ENCODE data around the gene TSPAN4. TPM values are rescaled to one million over a fixed set of nuclear protein-coding genes. Genes with fewer than 3 reads are reported as not detected.

TSPAN4 gene
- total and polyA plus RNA-seq, 3 experiments from 2014 or later: 4.4 to 9.4 (median 8.8) TPM

- Mint-ChIP-seq H3K27me3 (no peaks in the 10 kb centered on the region), H3K9me3 (no peaks in the 10 kb centered on the region), H3K27ac (peak overlapping the region in 1 of 8 donors; percentile 86), H3K4me3 (no peak overlapping the region), H3K36me3 (peaks cover 4 to 61% (median 5%) of the 10 kb centered on the region in 3 donors), H3K4me1 (peaks cover 0 to 5% (median 5%) of the 10 kb centered on the region in 3 donors)
- no peaks in the 10 kb centered on the region for H3K27me3 ChIP-seq (ENCODE audit: insufficient read depth, low read length, poor library complexity, severe bottlenecking)
- no peak overlapping the region for H3K27ac ChIP-seq (ENCODE audit: low read depth, low read length)
- DNase-seq: no peak
- CTCF ChIA-PET: no interaction called here
- no peaks in the 10 kb centered on the region for H3K4me1 ChIP-seq (ENCODE audit: insufficient read depth, low read length)
- no peaks in the 10 kb centered on the region for H3K9me3 ChIP-seq (ENCODE audit: low read length)
- no peak overlapping the region for H3K4me3 ChIP-seq (ENCODE audit: low read length)
- peaks cover 27% of the 10 kb centered on the region for H3K36me3 ChIP-seq (ENCODE audit: insufficient read depth, low read length)
- POLR2A ChIA-PET: no interaction called here
Observed at GRCh38 chr11:899724-900123, 57.1 kb downstream of the TSPAN4 start.

- Histone ChIP-seq H3K27ac (ENCODE audit: low read depth, low read length) (no peak overlapping the region), H3K36me3 (ENCODE audit: insufficient read depth, low read length) (peaks cover 27% of the 10 kb centered on the region), H3K27me3 (ENCODE audit: insufficient read depth, low read length, poor library complexity, severe bottlenecking) (no peaks in the 10 kb centered on the region), H3K4me1 (ENCODE audit: insufficient read depth, low read length) (no peaks in the 10 kb centered on the region), H3K4me3 (ENCODE audit: low read length) (no peak overlapping the region), H3K9me3 (ENCODE audit: low read length) (no peaks in the 10 kb centered on the region)
- no peak overlapping the region for H3K27ac Mint-ChIP-seq
- H3K4me1 Mint-ChIP-seq: peaks cover under 1 to 5% (median 5%) of the 10 kb centered on the region in 3 donors
- no peak overlapping the region for H3K4me3 Mint-ChIP-seq
- H3K9me3 Mint-ChIP-seq: no peaks in the 10 kb centered on the region
- ChIA-PET CTCF (no interaction called here), POLR2A (no interaction called here)
- DNase-seq: no peak
- peaks cover 4 to 63% (median 5%) of the 10 kb centered on the region in 3 donors for H3K36me3 Mint-ChIP-seq
- no peaks in the 10 kb centered on the region for H3K27me3 Mint-ChIP-seq
Observed at GRCh38 chr11:900545-900944, 57.9 kb downstream of the TSPAN4 start.

GRCh38 chr11:901452-902061 is 58.9 kb downstream of the TSPAN4 start:
- Mint-ChIP-seq H3K4me1 (peaks cover 3 to 6% (median 5%) of the 10 kb centered on the region in 3 donors), H3K27ac (peak overlapping the region in 2 of 8 donors; percentile 0 to 80), H3K4me3 (no peak overlapping the region), H3K36me3 (peaks cover 4 to 68% (median 5%) of the 10 kb centered on the region in 3 donors), H3K27me3 (no peaks in the 10 kb centered on the region), H3K9me3 (no peaks in the 10 kb centered on the region)
- H3K4me1 ChIP-seq (ENCODE audit: insufficient read depth, low read length): no peaks in the 10 kb centered on the region
- ChIA-PET POLR2A (no interaction called here), CTCF (no interaction called here)
- no peak overlapping the region for H3K4me3 ChIP-seq (ENCODE audit: low read length)
- no peak for DNase-seq
- peaks cover 27% of the 10 kb centered on the region for H3K36me3 ChIP-seq (ENCODE audit: insufficient read depth, low read length)
- H3K27ac ChIP-seq (ENCODE audit: low read depth, low read length): no peak overlapping the region
- H3K9me3 ChIP-seq (ENCODE audit: low read length): no peaks in the 10 kb centered on the region
- H3K27me3 ChIP-seq (ENCODE audit: insufficient read depth, low read length, poor library complexity, severe bottlenecking): no peaks in the 10 kb centered on the region

- no peaks in the 10 kb centered on the region for H3K9me3 ChIP-seq (ENCODE audit: low read length)
- DNase-seq: no peak
- H3K36me3 ChIP-seq (ENCODE audit: insufficient read depth, low read length): peaks cover 27% of the 10 kb centered on the region
- no peak overlapping the region for H3K4me3 ChIP-seq (ENCODE audit: low read length)
- ChIA-PET POLR2A (no interaction called here), CTCF (no interaction called here)
- Mint-ChIP-seq H3K9me3 (no peaks in the 10 kb centered on the region), H3K4me3 (no peak overlapping the region), H3K27me3 (no peaks in the 10 kb centered on the region), H3K27ac (no peak overlapping the region), H3K36me3 (peaks cover 4 to 59% (median 5%) of the 10 kb centered on the region in 3 donors), H3K4me1 (peaks cover 9 to 17% (median 12%) of the 10 kb centered on the region in 3 donors)
- no peak overlapping the region for H3K27ac ChIP-seq (ENCODE audit: low read depth, low read length)
- H3K27me3 ChIP-seq (ENCODE audit: insufficient read depth, low read length, poor library complexity, severe bottlenecking): no peaks in the 10 kb centered on the region
- H3K4me1 ChIP-seq (ENCODE audit: insufficient read depth, low read length): peaks cover under 1% of the 10 kb centered on the region
Observed at GRCh38 chr11:904380-904779, 61.7 kb downstream of the TSPAN4 start.

- H3K4me1 ChIP-seq (ENCODE audit: insufficient read depth, low read length): peaks cover 9% of the 10 kb centered on the region
- Mint-ChIP-seq H3K27me3 (no peaks in the 10 kb centered on the region), H3K4me1 (peaks cover 9 to 24% (median 11%) of the 10 kb centered on the region in 3 donors), H3K36me3 (peaks cover 4 to 49% (median 5%) of the 10 kb centered on the region in 3 donors), H3K27ac (no peak overlapping the region), H3K4me3 (peak overlapping the region in 1 of 7 donors; percentile 66), H3K9me3 (no peaks in the 10 kb centered on the region)
- DNase-seq: no peak
- CTCF ChIA-PET: no interaction called here
- H3K27ac ChIP-seq (ENCODE audit: low read depth, low read length): no peak overlapping the region
- H3K4me3 ChIP-seq (ENCODE audit: low read length): no peak overlapping the region
- no peaks in the 10 kb centered on the region for H3K9me3 ChIP-seq (ENCODE audit: low read length)
- H3K36me3 ChIP-seq (ENCODE audit: insufficient read depth, low read length): peaks cover 22% of the 10 kb centered on the region
- POLR2A ChIA-PET: no interaction called here
- no peaks in the 10 kb centered on the region for H3K27me3 ChIP-seq (ENCODE audit: insufficient read depth, low read length, poor library complexity, severe bottlenecking)
Observed at GRCh38 chr11:905952-906351, 63.3 kb downstream of the TSPAN4 start.

- H3K4me3 ChIP-seq (ENCODE audit: low read length): no peak overlapping the region
- Mint-ChIP-seq H3K27ac (no peak overlapping the region), H3K27me3 (no peaks in the 10 kb centered on the region), H3K36me3 (peaks cover 0 to 35% (median 0%) of the 10 kb centered on the region in 3 donors), H3K4me1 (peaks cover 9 to 31% (median 13%) of the 10 kb centered on the region in 3 donors), H3K4me3 (peak overlapping the region in 4 of 7 donors; percentile 54 to 76 (median 62)), H3K9me3 (no peaks in the 10 kb centered on the region)
- DNase-seq: no peak
- ChIA-PET CTCF (interaction anchor here (1.4 kb wide), 1 partner anchor 65 kb away, joined by 3 read pairs; no protein-coding TSS in a partner anchor), POLR2A (no interaction called here)
- no peak overlapping the region for H3K27ac ChIP-seq (ENCODE audit: low read depth, low read length)
- H3K4me1 ChIP-seq (ENCODE audit: insufficient read depth, low read length): peaks cover 15% of the 10 kb centered on the region
- H3K9me3 ChIP-seq (ENCODE audit: low read length): no peaks in the 10 kb centered on the region
- H3K36me3 ChIP-seq (ENCODE audit: insufficient read depth, low read length): peaks cover 14% of the 10 kb centered on the region
- H3K27me3 ChIP-seq (ENCODE audit: insufficient read depth, low read length, poor library complexity, severe bottlenecking): no peaks in the 10 kb centered on the region
Observed at GRCh38 chr11:907668-908067, 65.0 kb downstream of the TSPAN4 start.

GRCh38 chr11:908273-908672 is 65.6 kb downstream of the TSPAN4 start:
- POLR2A ChIA-PET: no interaction called here
- Histone ChIP-seq H3K36me3 (ENCODE audit: insufficient read depth, low read length) (peaks cover 8% of the 10 kb centered on the region), H3K27ac (ENCODE audit: low read depth, low read length) (no peak overlapping the region), H3K4me1 (ENCODE audit: insufficient read depth, low read length) (peaks cover 15% of the 10 kb centered on the region), H3K4me3 (ENCODE audit: low read length) (no peak overlapping the region), H3K9me3 (ENCODE audit: low read length) (no peaks in the 10 kb centered on the region), H3K27me3 (ENCODE audit: insufficient read depth, low read length, poor library complexity, severe bottlenecking) (no peaks in the 10 kb centered on the region)
- Mint-ChIP-seq H3K4me1 (peaks cover 9 to 31% (median 13%) of the 10 kb centered on the region in 3 donors), H3K27ac (peak overlapping the region in 2 of 8 donors; percentile 69 to 72), H3K9me3 (no peaks in the 10 kb centered on the region), H3K4me3 (peak overlapping the region; percentile 10 to 76 (median 54)), H3K27me3 (no peaks in the 10 kb centered on the region), H3K36me3 (peaks cover 0 to 29% (median 0%) of the 10 kb centered on the region in 3 donors)
- no peak for DNase-seq
- CTCF ChIA-PET: interaction anchor here (1.4 kb wide), 1 partner anchor 65 kb away, joined by 3 read pairs; no protein-coding TSS in a partner anchor

- POLR2A ChIA-PET: no interaction called here
- H3K27me3 ChIP-seq (ENCODE audit: insufficient read depth, low read length, poor library complexity, severe bottlenecking): no peaks in the 10 kb centered on the region
- no peak overlapping the region for H3K27ac ChIP-seq (ENCODE audit: low read depth, low read length)
- peaks cover 3% of the 10 kb centered on the region for H3K36me3 ChIP-seq (ENCODE audit: insufficient read depth, low read length)
- peaks cover 0 to 17% (median 0%) of the 10 kb centered on the region in 3 donors for H3K36me3 Mint-ChIP-seq
- peak overlapping the region in 4 of 8 donors; percentile 29 to 66 (median 46) for H3K27ac Mint-ChIP-seq
- H3K27me3 Mint-ChIP-seq: no peaks in the 10 kb centered on the region
- no peak for DNase-seq
- H3K4me1 Mint-ChIP-seq: peaks cover 9 to 31% (median 13%) of the 10 kb centered on the region in 3 donors
- H3K4me3 ChIP-seq (ENCODE audit: low read length): no peak overlapping the region
- H3K4me3 Mint-ChIP-seq: peak overlapping the region; percentile 88 to 95 (median 91)
- H3K9me3 Mint-ChIP-seq: no peaks in the 10 kb centered on the region
- H3K4me1 ChIP-seq (ENCODE audit: insufficient read depth, low read length): peaks cover 15% of the 10 kb centered on the region
- CTCF ChIA-PET: no interaction called here
- no peaks in the 10 kb centered on the region for H3K9me3 ChIP-seq (ENCODE audit: low read length)
Observed at GRCh38 chr11:909406-909805, 66.8 kb downstream of the TSPAN4 start.

All from CD8-positive, alpha-beta memory T cell (primary cell).